Suppressor macrophage treated with lipopolysaccharide for 4 hours (primary cell): ENCODE measurements around the gene NBPF12.
"Not testable (repeated sequence)": the region's sequence is repeated elsewhere in the genome, so short reads cannot be mapped to it uniquely, and the experiment has no call there.

Experiments used
- DNase-seq: peaks from one replicate; pipeline ENCODE4 v3.0.0-alpha.2; 2020

NBPF12 gene

GRCh38 chr1:146987502-146987901 lies 49.4 kb downstream of the NBPF12 start:
- not testable (repeated sequence) for DNase-seq

- DNase-seq, result not testable (repeated sequence)
Observed at GRCh38 chr1:146989455-146989854, 51.3 kb downstream of the NBPF12 start.

GRCh38 chr1:147008495-147008894 lies 70.4 kb downstream of the NBPF12 start:
- DNase-seq, result not testable (repeated sequence)

- DNase-seq, result not testable (repeated sequence)
Observed at GRCh38 chr1:147026975-147027374, 88.9 kb downstream of the NBPF12 start.

GRCh38 chr1:147030066-147030653 lies 92.0 kb downstream of the NBPF12 start:
- DNase-seq, result peak; percentile 60

- DNase-seq, result no peak
Observed at GRCh38 chr1:147039916-147040315, 101.8 kb downstream of the NBPF12 start.

- not testable (repeated sequence) for DNase-seq
Observed at GRCh38 chr1:147042891-147043290, 104.8 kb downstream of the NBPF12 start.

- DNase-seq, result not testable (repeated sequence)
Observed at GRCh38 chr1:147044511-147044910, 106.4 kb downstream of the NBPF12 start.
